ENCODE results near the gene ASPSCR1. TPM values are rescaled to one million over a fixed set of nuclear protein-coding genes. Genes with fewer than 3 reads are reported as not detected.

The ASPSCR1 gene
- total and polyA plus RNA-seq, 2 donors (not counting 1 experiment from before 2014, with no cell fraction given) = 6.3 to 35.7 TPM

DNA sequence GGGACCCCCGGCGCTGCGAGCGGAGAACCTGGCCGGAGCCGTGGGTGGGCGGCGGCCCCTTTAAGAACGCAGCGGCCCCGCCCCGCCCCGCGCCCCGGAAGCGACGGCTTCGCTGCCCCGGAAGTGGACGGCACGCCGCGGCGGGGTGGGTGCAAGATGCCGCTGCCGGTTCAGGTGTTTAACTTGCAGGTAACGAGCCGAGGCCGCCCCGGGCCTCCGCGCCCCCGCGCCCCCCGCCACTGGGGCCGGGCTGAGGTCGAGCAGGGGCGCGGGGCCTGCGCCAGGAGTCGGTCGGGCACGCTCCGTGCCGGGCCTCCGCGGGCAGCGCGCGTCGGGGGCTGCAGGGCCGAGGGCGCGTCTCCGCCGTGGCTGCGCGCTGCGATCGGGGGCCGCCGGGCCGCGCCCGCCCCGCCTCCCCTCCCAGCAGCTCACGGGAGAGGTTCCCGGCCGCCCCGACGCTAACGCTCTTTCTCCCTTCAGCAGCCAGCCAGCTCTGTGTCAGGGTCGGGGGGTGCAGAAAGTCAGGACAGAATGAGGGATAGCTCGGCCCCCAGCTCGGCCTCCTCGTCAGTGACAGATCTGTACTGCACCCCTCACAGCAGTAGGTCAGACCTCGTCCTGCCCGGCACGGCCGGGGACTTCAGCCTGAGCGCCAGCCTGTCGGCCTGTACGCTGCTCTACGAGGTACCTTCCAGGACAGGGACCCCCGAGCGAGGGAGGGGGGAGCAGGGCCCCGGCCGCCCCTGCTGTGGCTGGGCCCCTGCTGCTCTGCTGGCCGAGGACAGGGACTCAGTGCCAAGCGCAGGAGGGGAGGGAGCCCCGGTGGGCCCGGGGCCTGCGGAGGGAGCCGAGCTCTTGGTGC is 74.6 kb downstream of the ASPSCR1 start, which contains the start of the genes GPS1 and RFNG:
Gene GPS1 (plus strand): TSS at position 123 of the 862 bp plus-strand sequence. CDS start 34 bp downstream, at position 157.
Gene RFNG (minus strand): TSS at position 36 of the 862 bp plus-strand sequence. CDS start 45 bp downstream, outside the sequence.
- Histone ChIP-seq H3K4me3 (replicated peaks in 1 of 4; ENCODE audit: control extremely low read depth in 1 of 4, insufficient read depth in 1 of 4, low read depth in 3 of 4, low read length in 4 of 4) (peak within 1 kb of the TSS; percentile 72 to 88 (median 82)), H3K4me2 (ENCODE audit: extremely low read depth, insufficient read depth, low read length) (peak within 1 kb of the TSS; percentile 92), H3K36me3 (ENCODE audit: control insufficient read depth, insufficient read depth, low read length) (peaks cover 49% of the 10 kb centered on the region), H2AFZ (ENCODE audit: low read length) (peak within 1 kb of the TSS; percentile 23), H3K9me3 (ENCODE audit: control insufficient read depth, insufficient read depth, low read depth, low read length) (no peaks in the 10 kb centered on the region), H3K79me2 (ENCODE audit: control insufficient read depth, insufficient read depth, low read length) (peaks cover 21% of the 10 kb centered on the region), H3K9ac (ENCODE audit: insufficient read depth, low read length) (peak within 1 kb of the TSS; percentile 80), H4K20me1 (ENCODE audit: control insufficient read depth, extremely low read depth, insufficient read depth, low read length) (no peaks in the 10 kb centered on the region), H3K4me1 (ENCODE audit: control insufficient read depth, extremely low read depth, insufficient read depth, low read length) (peaks cover 7% of the 10 kb centered on the region), H3K27me3 (ENCODE audit: control insufficient read depth, insufficient read depth, low read length) (no peaks in the 10 kb centered on the region), H3K27ac (ENCODE audit: insufficient read depth, low read length) (peak within 1 kb of the TSS; percentile 50)
- DNase-seq (ENCODE audit: low read depth in 2 of 2) = peak; percentile 39 to 55
- TF ChIP-seq EZH2 (IDR thresholded peaks at IDR 0.05; ENCODE audit: low read length, missing control alignments) = no peak

DNA sequence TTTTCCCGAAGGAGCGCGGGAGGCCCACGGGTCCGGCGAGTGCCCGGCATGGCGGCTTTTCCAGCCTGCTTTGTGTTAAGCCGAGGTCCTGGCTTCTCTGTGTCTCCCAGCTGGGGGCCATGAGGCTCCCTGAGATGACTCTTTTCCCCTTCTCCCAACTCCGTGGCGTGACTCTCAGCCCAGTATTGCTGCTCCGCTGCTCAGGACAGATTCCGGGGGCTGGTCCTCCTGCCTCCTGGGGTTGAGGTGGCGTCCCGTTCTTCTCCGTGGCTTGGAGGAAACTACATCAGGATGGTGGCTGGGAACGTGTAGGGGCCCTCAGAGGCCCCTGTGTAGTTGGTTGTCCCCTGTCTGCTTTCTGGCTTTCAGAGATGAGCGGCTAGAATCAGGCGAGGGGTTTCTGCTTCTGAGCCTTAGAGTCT is 75.2 kb downstream of the ASPSCR1 start:
- H3K4me2 ChIP-seq (ENCODE audit: extremely low read depth, insufficient read depth, low read length) = peak overlapping the region; percentile 92
- no peak for DNase-seq (ENCODE audit: low read depth in 2 of 2)
- peaks cover 7% of the 10 kb centered on the region for H3K4me1 ChIP-seq (ENCODE audit: control insufficient read depth, extremely low read depth, insufficient read depth, low read length)
- peak overlapping the region; percentile 80 for H3K9ac ChIP-seq (ENCODE audit: insufficient read depth, low read length)
- H3K4me3 ChIP-seq (replicated peaks in 1 of 4; ENCODE audit: control extremely low read depth in 1 of 4, insufficient read depth in 1 of 4, low read depth in 3 of 4, low read length in 4 of 4) = peak overlapping the region; percentile 72 to 88 (median 82)
- H3K27me3 ChIP-seq (ENCODE audit: control insufficient read depth, insufficient read depth, low read length) = no peaks in the 10 kb centered on the region
- TF ChIP-seq, protein P1, sequence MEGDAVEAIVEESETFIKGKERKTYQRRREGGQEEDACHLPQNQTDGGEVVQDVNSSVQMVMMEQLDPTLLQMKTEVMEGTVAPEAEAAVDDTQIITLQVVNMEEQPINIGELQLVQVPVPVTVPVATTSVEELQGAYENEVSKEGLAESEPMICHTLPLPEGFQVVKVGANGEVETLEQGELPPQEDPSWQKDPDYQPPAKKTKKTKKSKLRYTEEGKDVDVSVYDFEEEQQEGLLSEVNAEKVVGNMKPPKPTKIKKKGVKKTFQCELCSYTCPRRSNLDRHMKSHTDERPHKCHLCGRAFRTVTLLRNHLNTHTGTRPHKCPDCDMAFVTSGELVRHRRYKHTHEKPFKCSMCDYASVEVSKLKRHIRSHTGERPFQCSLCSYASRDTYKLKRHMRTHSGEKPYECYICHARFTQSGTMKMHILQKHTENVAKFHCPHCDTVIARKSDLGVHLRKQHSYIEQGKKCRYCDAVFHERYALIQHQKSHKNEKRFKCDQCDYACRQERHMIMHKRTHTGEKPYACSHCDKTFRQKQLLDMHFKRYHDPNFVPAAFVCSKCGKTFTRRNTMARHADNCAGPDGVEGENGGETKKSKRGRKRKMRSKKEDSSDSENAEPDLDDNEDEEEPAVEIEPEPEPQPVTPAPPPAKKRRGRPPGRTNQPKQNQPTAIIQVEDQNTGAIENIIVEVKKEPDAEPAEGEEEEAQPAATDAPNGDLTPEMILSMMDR (conservative IDR thresholded peaks at IDR 0.05 in 1 of 2, IDR thresholded peaks at IDR 0.05 in 1 of 2; ENCODE audit: low read depth in 1 of 2, low read length in 2 of 2) = no peak
- TF ChIP-seq EZH2 (IDR thresholded peaks at IDR 0.05; ENCODE audit: low read length, missing control alignments) = no peak
- H4K20me1 ChIP-seq (ENCODE audit: control insufficient read depth, extremely low read depth, insufficient read depth, low read length) = no peaks in the 10 kb centered on the region
- peak overlapping the region; percentile 47 for H3K27ac ChIP-seq (ENCODE audit: insufficient read depth, low read length)
- H2AFZ ChIP-seq (ENCODE audit: low read length) = no peak overlapping the region
- peaks cover 21% of the 10 kb centered on the region for H3K79me2 ChIP-seq (ENCODE audit: control insufficient read depth, insufficient read depth, low read length)
- H3K9me3 ChIP-seq (ENCODE audit: control insufficient read depth, insufficient read depth, low read depth, low read length) = no peaks in the 10 kb centered on the region
- H3K36me3 ChIP-seq (ENCODE audit: control insufficient read depth, insufficient read depth, low read length) = peaks cover 48% of the 10 kb centered on the region

DNA sequence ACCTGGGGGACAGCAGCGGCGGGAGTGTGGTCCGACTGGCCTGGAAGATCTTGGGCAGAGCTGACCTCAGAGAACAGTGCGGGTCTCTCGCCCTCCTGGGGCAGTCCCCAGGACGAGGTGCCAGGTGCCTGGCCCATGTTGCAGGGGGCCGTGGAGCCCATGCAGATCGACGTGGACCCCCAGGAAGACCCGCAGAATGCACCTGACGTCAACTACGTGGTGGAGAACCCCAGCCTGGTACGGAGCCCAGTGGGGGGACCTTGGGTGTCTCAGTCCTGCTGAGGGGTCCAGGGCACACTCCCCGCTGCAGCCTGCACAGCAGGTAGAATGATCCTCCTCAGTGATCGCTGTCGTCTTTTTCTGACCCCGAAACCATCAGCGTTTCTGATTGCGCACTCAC is 75.7 kb downstream of the ASPSCR1 start:
- peaks cover 7% of the 10 kb centered on the region for H3K4me1 ChIP-seq (ENCODE audit: control insufficient read depth, extremely low read depth, insufficient read depth, low read length)
- peak overlapping the region; percentile 72 to 88 (median 82) for H3K4me3 ChIP-seq (replicated peaks in 1 of 4; ENCODE audit: control extremely low read depth in 1 of 4, insufficient read depth in 1 of 4, low read depth in 3 of 4, low read length in 4 of 4)
- H3K9me3 ChIP-seq (ENCODE audit: control insufficient read depth, insufficient read depth, low read depth, low read length) = no peaks in the 10 kb centered on the region
- DNase-seq (ENCODE audit: low read depth in 2 of 2) = no peak
- TF ChIP-seq EZH2 (IDR thresholded peaks at IDR 0.05; ENCODE audit: low read length, missing control alignments) = no peak
- TF ChIP-seq, protein P1 (conservative IDR thresholded peaks at IDR 0.05 in 1 of 2, IDR thresholded peaks at IDR 0.05 in 1 of 2; ENCODE audit: low read depth in 1 of 2, low read length in 2 of 2) = no peak
- no peak overlapping the region for H3K9ac ChIP-seq (ENCODE audit: insufficient read depth, low read length)
- no peaks in the 10 kb centered on the region for H4K20me1 ChIP-seq (ENCODE audit: control insufficient read depth, extremely low read depth, insufficient read depth, low read length)
- peak overlapping the region; percentile 92 for H3K4me2 ChIP-seq (ENCODE audit: extremely low read depth, insufficient read depth, low read length)
- H2AFZ ChIP-seq (ENCODE audit: low read length) = no peak overlapping the region
- H3K27ac ChIP-seq (ENCODE audit: insufficient read depth, low read length) = no peak overlapping the region
- peaks cover 21% of the 10 kb centered on the region for H3K79me2 ChIP-seq (ENCODE audit: control insufficient read depth, insufficient read depth, low read length)
- H3K27me3 ChIP-seq (ENCODE audit: control insufficient read depth, insufficient read depth, low read length) = no peaks in the 10 kb centered on the region
- H3K36me3 ChIP-seq (ENCODE audit: control insufficient read depth, insufficient read depth, low read length) = peaks cover 47% of the 10 kb centered on the region
